ENCODE results near the gene SCN2A.
"Not testable (repeated sequence)": the region's sequence is repeated elsewhere in the genome, so short reads cannot be mapped to it uniquely, and the experiment has no call there.

Gene SCN2A

DNA sequence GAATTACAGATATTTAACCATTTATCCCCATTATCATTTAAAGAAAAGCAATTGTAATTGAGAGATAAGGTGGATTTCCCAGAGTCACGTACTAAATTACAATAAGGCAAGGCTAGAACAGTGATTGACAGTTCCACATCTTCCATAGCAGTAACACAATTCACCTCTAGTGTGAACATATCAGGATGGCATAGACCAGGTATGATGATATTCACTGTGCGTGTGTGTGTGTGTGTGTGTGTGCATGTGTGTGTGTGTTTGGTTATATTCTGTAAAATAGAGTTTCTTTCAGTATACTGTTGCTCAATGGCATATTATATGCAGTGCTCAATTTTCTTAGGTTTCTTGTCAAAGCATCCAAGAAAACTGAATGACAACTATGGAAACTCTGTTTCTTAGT, 1.7 kb downstream of the SCN2A start:
- POLR2A ChIA-PET: no interaction called here
- CTCF ChIA-PET: no interaction called here
- DNase-seq (ENCODE audit: extremely low spot score): no peak

GRCh38 chr2:165245081-165245793, 6.0 kb downstream of the SCN2A start:
- TF ChIP-seq CTCF (IDR thresholded peaks at IDR 0.05; ENCODE audit: control extremely low read depth, extremely low read depth, low read depth, missing control alignments): no peak
- ChIA-PET CTCF (no interaction called here), POLR2A (no interaction called here)
- DNase-seq (ENCODE audit: extremely low spot score): no peak

More for the DNA sequence above, 1.7 kb downstream of the SCN2A start:
- no peak for TF ChIP-seq CTCF (IDR thresholded peaks at IDR 0.05; ENCODE audit: control extremely low read depth, extremely low read depth, low read depth, missing control alignments)

GRCh38 chr2:165248238-165248637, 9.0 kb downstream of the SCN2A start:
- CTCF ChIA-PET: interaction anchor here (1.8 to 2.9 kb wide), 2 partner anchors 9 to 12 kb away, joined by 4 to 15 read pairs; partner anchors contain the start of gene SCN2A
- TF ChIP-seq CTCF (IDR thresholded peaks at IDR 0.05; ENCODE audit: control extremely low read depth, extremely low read depth, low read depth, missing control alignments): no peak
- POLR2A ChIA-PET: no interaction called here
- no peak for DNase-seq (ENCODE audit: extremely low spot score)

DNA sequence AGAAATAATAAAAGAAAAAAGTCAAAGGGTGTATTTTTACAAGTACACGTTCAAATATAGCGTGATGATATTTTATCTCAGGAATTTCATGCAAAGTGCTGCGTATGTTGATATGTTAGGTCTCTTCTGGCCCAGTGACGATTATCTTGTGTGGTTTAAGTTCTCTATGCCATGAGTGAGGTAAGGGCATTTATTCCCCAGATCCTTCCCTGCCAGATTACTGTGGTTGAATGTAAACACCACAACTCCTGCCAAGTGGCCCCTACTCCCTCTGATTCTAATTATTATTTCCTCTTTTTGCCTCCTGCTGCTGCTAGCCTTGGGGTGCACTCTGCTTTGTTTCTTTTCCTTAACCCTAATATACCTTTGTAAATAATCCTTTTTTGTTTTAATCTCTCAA, 12.2 kb downstream of the SCN2A start:
- ChIA-PET CTCF (no interaction called here), POLR2A (no interaction called here)
- TF ChIP-seq CTCF (IDR thresholded peaks at IDR 0.05; ENCODE audit: control extremely low read depth, extremely low read depth, low read depth, missing control alignments): no peak
- DNase-seq (ENCODE audit: extremely low spot score): no peak

GRCh38 chr2:165253178-165253577, 14.0 kb downstream of the SCN2A start:
- POLR2A ChIA-PET: no interaction called here
- no peak for TF ChIP-seq CTCF (IDR thresholded peaks at IDR 0.05; ENCODE audit: control extremely low read depth, extremely low read depth, low read depth, missing control alignments)
- CTCF ChIA-PET: no interaction called here
- DNase-seq (ENCODE audit: extremely low spot score): no peak

DNA sequence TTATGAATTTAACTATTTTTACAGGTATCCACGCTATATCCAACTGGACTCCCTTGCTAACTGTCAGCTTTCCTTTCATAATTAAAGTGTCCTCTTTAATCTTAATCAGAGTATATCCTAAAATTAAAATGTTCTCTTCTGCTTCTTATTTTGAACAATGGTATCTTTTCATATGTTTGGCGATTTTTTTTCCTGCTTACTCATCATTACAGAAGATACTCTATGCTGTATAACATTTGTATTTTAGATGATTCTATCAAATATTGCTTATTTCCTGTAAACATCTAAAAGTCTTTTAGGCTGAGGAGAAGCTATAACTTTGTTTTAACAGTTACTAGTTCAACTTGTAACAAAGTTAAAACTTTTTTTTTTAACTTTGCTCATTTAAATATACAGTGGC, 17.4 kb downstream of the SCN2A start:
- no peak for TF ChIP-seq CTCF (IDR thresholded peaks at IDR 0.05; ENCODE audit: control extremely low read depth, extremely low read depth, low read depth, missing control alignments)
- CTCF ChIA-PET: no interaction called here
- no peak for DNase-seq (ENCODE audit: extremely low spot score)
- POLR2A ChIA-PET: no interaction called here

- CTCF ChIA-PET: interaction anchor here (1.4 kb wide), 1 partner anchor 11 kb away, joined by 4 read pairs; no protein-coding TSS in a partner anchor
- DNase-seq (ENCODE audit: extremely low spot score); POLR2A ChIA-PET: not testable (repeated sequence)
These were observed 21.1 kb downstream of the SCN2A start for GRCh38 chr2:165260347-165260746.

All from GM10248 (cell line).